ENCODE results near the gene ABCD2. TPM values are rescaled to one million over a fixed set of nuclear protein-coding genes. Genes with fewer than 3 reads are reported as not detected.

The ABCD2 gene
- total RNA-seq, 1 donor from 2014 or later: 0.34 TPM

- Mint-ChIP-seq H3K4me3 (no peak overlapping the region), H3K4me1 (peaks cover 4% of the 10 kb centered on the region), H3K27me3 (ENCODE audit: low read depth) (peaks cover 2% of the 10 kb centered on the region), H3K27ac (no peak overlapping the region), H3K36me3 (no peaks in the 10 kb centered on the region), H3K9me3 (no peaks in the 10 kb centered on the region)
- TF ChIP-seq CTCF (IDR thresholded peaks at IDR 0.05; ENCODE audit: unreplicated experiment): no peak
- no peak for DNase-seq (ENCODE audit: low spot score in 2 of 2, unreplicated experiment in 2 of 2)
Observed at GRCh38 chr12:39619316-39619659, 315 bp downstream of the ABCD2 start.

- Mint-ChIP-seq H3K36me3 (no peaks in the 10 kb centered on the region), H3K27ac (no peak overlapping the region), H3K4me3 (no peak overlapping the region), H3K27me3 (ENCODE audit: low read depth) (peaks cover 2% of the 10 kb centered on the region), H3K9me3 (no peaks in the 10 kb centered on the region), H3K4me1 (peaks cover 4% of the 10 kb centered on the region)
- no peak for TF ChIP-seq CTCF (IDR thresholded peaks at IDR 0.05; ENCODE audit: unreplicated experiment)
- DNase-seq (ENCODE audit: low spot score in 2 of 2, unreplicated experiment in 2 of 2): no peak
Observed at GRCh38 chr12:39618701-39619100, 902 bp downstream of the ABCD2 start.

GRCh38 chr12:39617887-39618286, 1.7 kb downstream of the ABCD2 start:
- Mint-ChIP-seq H3K27me3 (ENCODE audit: low read depth) (peaks cover 2% of the 10 kb centered on the region), H3K9me3 (no peaks in the 10 kb centered on the region), H3K27ac (no peak overlapping the region), H3K4me1 (peaks cover 4% of the 10 kb centered on the region), H3K36me3 (no peaks in the 10 kb centered on the region), H3K4me3 (no peak overlapping the region)
- TF ChIP-seq CTCF (IDR thresholded peaks at IDR 0.05; ENCODE audit: unreplicated experiment): no peak
- DNase-seq (ENCODE audit: low spot score in 2 of 2, unreplicated experiment in 2 of 2): no peak

GRCh38 chr12:39616666-39617065, 2.9 kb downstream of the ABCD2 start:
- TF ChIP-seq CTCF (IDR thresholded peaks at IDR 0.05; ENCODE audit: unreplicated experiment): no peak
- H3K27me3 Mint-ChIP-seq (ENCODE audit: low read depth): peaks cover 2% of the 10 kb centered on the region
- DNase-seq (ENCODE audit: low spot score in 2 of 2, unreplicated experiment in 2 of 2): no peak
- H3K27ac Mint-ChIP-seq: no peak overlapping the region
- H3K4me3 Mint-ChIP-seq: no peak overlapping the region
- H3K36me3 Mint-ChIP-seq: no peaks in the 10 kb centered on the region
- peaks cover 4% of the 10 kb centered on the region for H3K4me1 Mint-ChIP-seq
- no peaks in the 10 kb centered on the region for H3K9me3 Mint-ChIP-seq

- H3K27ac Mint-ChIP-seq: no peak overlapping the region
- peaks cover 4% of the 10 kb centered on the region for H3K4me1 Mint-ChIP-seq
- no peak for TF ChIP-seq CTCF (IDR thresholded peaks at IDR 0.05; ENCODE audit: unreplicated experiment)
- H3K4me3 Mint-ChIP-seq: no peak overlapping the region
- H3K27me3 Mint-ChIP-seq (ENCODE audit: low read depth): peaks cover 2% of the 10 kb centered on the region
- H3K36me3 Mint-ChIP-seq: no peaks in the 10 kb centered on the region
- no peak for DNase-seq (ENCODE audit: low spot score in 2 of 2, unreplicated experiment in 2 of 2)
- no peaks in the 10 kb centered on the region for H3K9me3 Mint-ChIP-seq
Observed at GRCh38 chr12:39616251-39616650, 3.4 kb downstream of the ABCD2 start.

- no peak for TF ChIP-seq CTCF (IDR thresholded peaks at IDR 0.05; ENCODE audit: unreplicated experiment)
- no peak for DNase-seq (ENCODE audit: low spot score in 2 of 2, unreplicated experiment in 2 of 2)
- no peaks in the 10 kb centered on the region for H3K36me3 Mint-ChIP-seq
- H3K4me3 Mint-ChIP-seq: no peak overlapping the region
- no peaks in the 10 kb centered on the region for H3K4me1 Mint-ChIP-seq
- peaks cover 2% of the 10 kb centered on the region for H3K27me3 Mint-ChIP-seq (ENCODE audit: low read depth)
- no peak overlapping the region for H3K27ac Mint-ChIP-seq
- H3K9me3 Mint-ChIP-seq: no peaks in the 10 kb centered on the region
Observed at GRCh38 chr12:39613525-39613924, 6.1 kb downstream of the ABCD2 start.
